HFFc6 (cell line): ENCODE measurements around the gene TIAM2. TPM values are rescaled to one million over a fixed set of nuclear protein-coding genes. Genes with fewer than 3 reads are reported as not detected.
"Not testable (repeated sequence)": the region's sequence is repeated elsewhere in the genome, so short reads cannot be mapped to it uniquely, and the experiment has no call there.

ENCODE experiments used
- DNase-seq: peaks from one replicate; pipeline ENCODE4 v3.0.0-alpha.2; 2018
- H3K27ac Mint-ChIP-seq: 2 replicates; pipeline ENCODE4 v1.8.0; 2020; ENCODE audit warnings: mild to moderate bottlenecking, mixed read lengths
- H3K27me3 Mint-ChIP-seq: 2 replicates; pipeline ENCODE4 v1.8.0; 2021; ENCODE audit warnings: mild to moderate bottlenecking, moderate library complexity, mixed read lengths; ENCODE audit not compliant: insufficient read depth
- H3K36me3 Mint-ChIP-seq: 2 replicates; pipeline ENCODE4 v1.8.0; 2021; ENCODE audit warnings: low read depth, mixed read lengths
- H3K4me1 Mint-ChIP-seq: 2 replicates; pipeline ENCODE4 v1.8.0; 2020; ENCODE audit warnings: low read depth, mixed read lengths
- H3K4me3 Mint-ChIP-seq: 2 replicates; pipeline ENCODE4 v1.8.0; 2020; ENCODE audit warnings: mild to moderate bottlenecking, moderate library complexity, mixed read lengths
- H3K9me3 Mint-ChIP-seq: 2 replicates; pipeline ENCODE4 v1.8.0; 2020; ENCODE audit warnings: mild to moderate bottlenecking, mixed read lengths
- total RNA-seq, 6 experiments: library from RNA; stranded (reverse); fragmentation: NEBNext Ultra II Directional; extraction: Animal tissue kit (Norgen Biotek cat#: 25700); gene quantifications; 2 replicates in 1 of 6; 3 replicates in 5 of 6; pipeline ENCODE4 v1.2.3, GENCODE V29; 2021
- TF ChIP-seq, protein P1 (sequence below): fragments of 200-600 bp; sonication (generic); IDR thresholded peaks from 2 replicates; pipeline ENCODE4 v1.5.0; 2021; ENCODE audit warnings: antibody characterized with exemption, mild to moderate bottlenecking

TIAM2 gene
- total RNA-seq, 6 experiments from 2014 or later, result 7.2 to 11.2 (median 9.4) TPM

- Mint-ChIP-seq H3K27ac (no peak overlapping the region), H3K27me3 (no peaks in the 10 kb centered on the region; the same call in 1 of the 2 replicates), H3K9me3 (no peaks in the 10 kb centered on the region), H3K4me1 (peaks cover 15% of the 10 kb centered on the region), H3K36me3 (peaks cover 19% of the 10 kb centered on the region), H3K4me3 (no peak overlapping the region)
- DNase-seq, result no peak
- TF ChIP-seq, protein P1, sequence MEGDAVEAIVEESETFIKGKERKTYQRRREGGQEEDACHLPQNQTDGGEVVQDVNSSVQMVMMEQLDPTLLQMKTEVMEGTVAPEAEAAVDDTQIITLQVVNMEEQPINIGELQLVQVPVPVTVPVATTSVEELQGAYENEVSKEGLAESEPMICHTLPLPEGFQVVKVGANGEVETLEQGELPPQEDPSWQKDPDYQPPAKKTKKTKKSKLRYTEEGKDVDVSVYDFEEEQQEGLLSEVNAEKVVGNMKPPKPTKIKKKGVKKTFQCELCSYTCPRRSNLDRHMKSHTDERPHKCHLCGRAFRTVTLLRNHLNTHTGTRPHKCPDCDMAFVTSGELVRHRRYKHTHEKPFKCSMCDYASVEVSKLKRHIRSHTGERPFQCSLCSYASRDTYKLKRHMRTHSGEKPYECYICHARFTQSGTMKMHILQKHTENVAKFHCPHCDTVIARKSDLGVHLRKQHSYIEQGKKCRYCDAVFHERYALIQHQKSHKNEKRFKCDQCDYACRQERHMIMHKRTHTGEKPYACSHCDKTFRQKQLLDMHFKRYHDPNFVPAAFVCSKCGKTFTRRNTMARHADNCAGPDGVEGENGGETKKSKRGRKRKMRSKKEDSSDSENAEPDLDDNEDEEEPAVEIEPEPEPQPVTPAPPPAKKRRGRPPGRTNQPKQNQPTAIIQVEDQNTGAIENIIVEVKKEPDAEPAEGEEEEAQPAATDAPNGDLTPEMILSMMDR, result no peak
These were observed 220.8 kb downstream of the TIAM2 start for GRCh38 chr6:155215906-155216305.

DNA sequence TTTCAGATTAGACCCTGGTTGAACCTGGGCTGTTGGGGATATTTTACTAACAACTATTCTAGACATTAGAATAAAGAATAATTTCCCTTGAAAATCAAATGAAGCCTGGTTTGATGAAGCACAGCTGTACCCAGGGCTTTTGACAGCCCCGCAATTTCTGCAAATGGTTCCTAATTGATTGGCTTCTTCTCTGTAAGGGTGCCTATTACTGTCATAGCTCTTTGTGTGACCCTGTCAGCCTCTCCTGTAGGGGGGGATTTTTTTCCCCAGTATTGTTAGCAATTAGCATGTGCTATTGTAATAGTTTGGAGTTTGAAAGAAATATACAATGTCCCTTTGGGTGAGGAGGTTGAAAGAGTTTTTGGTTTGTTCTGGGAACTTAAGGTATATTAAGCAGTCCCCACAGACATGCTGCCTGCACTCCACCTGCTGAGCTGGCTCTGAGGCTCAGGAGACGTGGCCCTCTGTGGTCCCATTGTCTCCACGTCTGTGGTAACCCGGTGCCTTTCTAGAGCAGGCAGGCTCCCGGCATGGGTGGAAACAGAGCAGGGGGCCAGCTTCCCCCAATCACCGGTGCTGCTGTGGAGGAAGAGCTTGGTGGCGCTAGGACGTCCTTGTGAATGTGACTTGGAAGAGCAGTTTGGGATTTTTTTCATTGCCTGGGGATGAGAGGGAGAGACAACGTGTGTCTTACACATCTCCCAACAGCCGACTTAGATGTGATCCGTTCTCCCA lies 221.4 kb downstream of the TIAM2 start:
- no peaks in the 10 kb centered on the region; the same call in 1 of the 2 replicates for H3K27me3 Mint-ChIP-seq
- peaks cover 20% of the 10 kb centered on the region for H3K4me1 Mint-ChIP-seq
- no peak for DNase-seq
- no peaks in the 10 kb centered on the region for H3K9me3 Mint-ChIP-seq
- TF ChIP-seq, protein P1, result no peak
- no peak overlapping the region for H3K27ac Mint-ChIP-seq
- peaks cover 15% of the 10 kb centered on the region for H3K36me3 Mint-ChIP-seq
- no peak overlapping the region for H3K4me3 Mint-ChIP-seq

- H3K36me3 Mint-ChIP-seq, H3K27me3 Mint-ChIP-seq, H3K27ac Mint-ChIP-seq, H3K4me3 Mint-ChIP-seq, DNase-seq, H3K9me3 Mint-ChIP-seq: not testable (repeated sequence)
- peaks cover 31% of the 10 kb centered on the region for H3K4me1 Mint-ChIP-seq
These were observed 223.6 kb downstream of the TIAM2 start for GRCh38 chr6:155218711-155219110.

DNA sequence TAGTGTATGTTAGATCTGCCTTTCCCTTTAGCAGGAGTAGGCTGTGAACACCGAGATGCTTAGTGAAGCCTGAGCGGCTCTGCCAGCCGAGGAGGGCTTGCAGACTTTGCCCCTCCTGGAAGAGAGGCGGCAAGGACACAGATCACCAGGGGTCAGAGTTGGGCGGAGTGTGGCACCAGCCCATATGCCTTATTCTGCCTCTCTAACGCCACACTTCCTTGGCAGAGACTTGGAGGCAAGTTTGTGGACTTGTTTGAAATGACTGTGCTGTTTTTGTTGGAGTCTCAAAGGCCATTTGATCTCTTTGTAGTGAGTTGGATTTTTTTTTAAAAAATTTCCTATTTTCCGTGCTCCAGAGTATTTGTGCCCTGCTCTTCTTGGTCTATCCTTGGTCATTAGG lies 224.2 kb downstream of the TIAM2 start:
- Mint-ChIP-seq H3K27me3 (no peaks in the 10 kb centered on the region; the same call in 1 of the 2 replicates), H3K9me3 (no peaks in the 10 kb centered on the region), H3K36me3 (peaks cover 9% of the 10 kb centered on the region), H3K4me3 (no peak overlapping the region), H3K4me1 (peaks cover 37% of the 10 kb centered on the region), H3K27ac (no peak overlapping the region)
- TF ChIP-seq, protein P1, result no peak
- DNase-seq, result no peak

- Mint-ChIP-seq H3K4me1 (peaks cover 43% of the 10 kb centered on the region), H3K27me3 (no peaks in the 10 kb centered on the region; the same call in 1 of the 2 replicates), H3K9me3 (no peaks in the 10 kb centered on the region), H3K36me3 (peaks cover 9% of the 10 kb centered on the region), H3K27ac (no peak overlapping the region), H3K4me3 (no peak overlapping the region)
- DNase-seq, result no peak
- TF ChIP-seq, protein P1, result no peak
These were observed 224.8 kb downstream of the TIAM2 start for GRCh38 chr6:155219858-155220301.

- H3K4me1 Mint-ChIP-seq, result peaks cover 45% of the 10 kb centered on the region
- no peaks in the 10 kb centered on the region for H3K27me3 Mint-ChIP-seq
- TF ChIP-seq, protein P1, result no peak
- H3K4me3 Mint-ChIP-seq, result no peak overlapping the region
- no peaks in the 10 kb centered on the region for H3K9me3 Mint-ChIP-seq
- DNase-seq, result no peak
- H3K36me3 Mint-ChIP-seq, result peaks cover 9% of the 10 kb centered on the region
- H3K27ac Mint-ChIP-seq, result no peak overlapping the region
These were observed 226.0 kb downstream of the TIAM2 start for GRCh38 chr6:155221086-155221485.
